Breast epithelium (tissue), 4 donors: Measurements from ENCODE around the gene C9orf153. TPM values are rescaled to one million over a fixed set of nuclear protein-coding genes. Genes with fewer than 3 reads are reported as not detected.

ENCODE experiments used
- DNase-seq, 2 donors: peaks; one replicate each; pipeline ENCODE4 v3.0.0-alpha.2; 2019; ENCODE audit warnings: low spot score in 2 of 2
- H3K27ac ChIP-seq, 2 donors: fragments of 200-600 bp; sonication (generic) in 1 of 2; one replicate each; pipeline ENCODE4 v1.5.1; 2016 to 2019; ENCODE audit warnings: mild to moderate bottlenecking in 1 of 2
- H3K27me3 ChIP-seq, 2 donors: fragments of 200-600 bp; sonication (generic) in 1 of 2; one replicate each; pipeline versions ENCODE4 v1.5.1 to v1.6.0; 2017 to 2019; ENCODE audit warnings: control low read depth in 1 of 2, mild to moderate bottlenecking in 1 of 2
- H3K36me3 ChIP-seq: fragments of 200-600 bp; one replicate; pipeline ENCODE4 v1.5.1; 2019
- H3K4me1 ChIP-seq, 2 donors: fragments of 200-600 bp; sonication (generic); one replicate each; pipeline ENCODE4 v1.5.1; 2016 to 2019; ENCODE audit warnings: control low read depth in 1 of 2
- H3K4me3 ChIP-seq, 3 donors: fragments of 200-600 bp; sonication (generic); 1 replicate in 2 of 3; 2 replicates in 1 of 3; pipeline ENCODE4 v1.5.1; 2016 to 2019; ENCODE audit warnings: mild to moderate bottlenecking in 3 of 3, moderate library complexity in 2 of 3
- H3K9me3 ChIP-seq, 2 donors: fragments of 200-600 bp; sonication (generic) in 1 of 2; one replicate each; pipeline ENCODE4 v1.5.1; 2016 to 2019; ENCODE audit warnings: control low read depth in 1 of 2
- CTCF ChIP-seq, 3 donors: fragments of 450-650 bp; IDR thresholded peaks; one replicate each; pipeline ENCODE4 v1.5.1; 2016 to 2017; ENCODE audit warnings: antibody characterized with exemption in 3 of 3, mild to moderate bottlenecking in 3 of 3, moderate library complexity in 3 of 3
- POLR2A ChIP-seq: fragments of 450-650 bp; IDR thresholded peaks from one replicate; pipeline ENCODE4 v1.6.1; 2016; ENCODE audit warnings: antibody characterized with exemption, mild to moderate bottlenecking, moderate library complexity
- POLR2AphosphoS5 ChIP-seq, 3 donors: sonication (generic); formaldehyde crosslinking; IDR thresholded peaks; one replicate each; pipeline ENCODE4 v1.6.1; 2017; ENCODE audit warnings: antibody characterized with exemption in 3 of 3
- intact Hi-C: fragments of 100-400 bp; cut with DNase I; formaldehyde crosslinking; loops from one replicate; pipeline ENCODE4 v1.15.1; 2023; ENCODE audit warnings: low total_unique reads
- total RNA-seq, 3 donors: library from RNA; depleted of rRNA; stranded (reverse); fragments of >200 nt; gene quantifications; one replicate each; pipeline ENCODE4 v1.1.0, GENCODE V29; 2016

Gene C9orf153
- total RNA-seq, 3 donors from 2014 or later = 0.59 to 0.80 (median 0.66) TPM

GRCh38 chr9:86183229-86184137 is 76.0 kb downstream of the C9orf153 start:
- H3K27ac ChIP-seq = no peak overlapping the region
- H3K4me3 ChIP-seq = no peak overlapping the region
- TF ChIP-seq POLR2A (no peak), CTCF (IDR thresholded peaks at IDR 0.05) (no peak), POLR2AphosphoS5 (IDR thresholded peaks at IDR 0.05) (no peak)
- no peaks in the 10 kb centered on the region for H3K36me3 ChIP-seq
- H3K27me3 ChIP-seq = no peaks in the 10 kb centered on the region
- no peaks in the 10 kb centered on the region for H3K4me1 ChIP-seq
- no peak for DNase-seq
- H3K9me3 ChIP-seq = peaks cover 0 to 1% of the 10 kb centered on the region in 2 donors
- intact Hi-C loops = no loop called here

GRCh38 chr9:86181379-86182315 is 77.8 kb downstream of the C9orf153 start:
- DNase-seq = no peak
- Histone ChIP-seq H3K27ac (no peak overlapping the region), H3K4me3 (no peak overlapping the region), H3K27me3 (no peaks in the 10 kb centered on the region), H3K9me3 (no peaks in the 10 kb centered on the region), H3K36me3 (no peaks in the 10 kb centered on the region), H3K4me1 (no peaks in the 10 kb centered on the region)
- intact Hi-C loops = no loop called here
- TF ChIP-seq POLR2A (no peak), POLR2AphosphoS5 (IDR thresholded peaks at IDR 0.05) (no peak), CTCF (IDR thresholded peaks at IDR 0.05) (no peak)

- H3K4me3 ChIP-seq = no peak overlapping the region
- H3K27me3 ChIP-seq = no peaks in the 10 kb centered on the region
- no peak for DNase-seq
- intact Hi-C loops = no loop called here
- no peak overlapping the region for H3K27ac ChIP-seq
- no peaks in the 10 kb centered on the region for H3K4me1 ChIP-seq
- TF ChIP-seq POLR2A = no peak
- TF ChIP-seq POLR2AphosphoS5 (IDR thresholded peaks at IDR 0.05) = no peak
- no peak for TF ChIP-seq CTCF (IDR thresholded peaks at IDR 0.05)
- H3K36me3 ChIP-seq = no peaks in the 10 kb centered on the region
- H3K9me3 ChIP-seq = no peaks in the 10 kb centered on the region
Measured at GRCh38 chr9:86178503-86178902, 81.0 kb downstream of the C9orf153 start.

- no peaks in the 10 kb centered on the region for H3K4me1 ChIP-seq
Measured at GRCh38 chr9:86177995-86178394, 81.5 kb downstream of the C9orf153 start.

More at GRCh38 chr9:86177995-86178394, 81.5 kb downstream of the C9orf153 start:
- no peaks in the 10 kb centered on the region for H3K36me3 ChIP-seq
- H3K4me3 ChIP-seq = no peak overlapping the region
- H3K27ac ChIP-seq = no peak overlapping the region
- intact Hi-C loops = no loop called here
- H3K9me3 ChIP-seq = no peaks in the 10 kb centered on the region
- TF ChIP-seq CTCF (IDR thresholded peaks at IDR 0.05) (no peak), POLR2AphosphoS5 (IDR thresholded peaks at IDR 0.05) (no peak), POLR2A (no peak)
- DNase-seq = no peak
- H3K27me3 ChIP-seq = no peaks in the 10 kb centered on the region
